Type B pancreatic cell (in vitro differentiated cells): ENCODE measurements around the gene ADNP. TPM values are rescaled to one million over a fixed set of nuclear protein-coding genes. Genes with fewer than 3 reads are reported as not detected.

Experiments used
- DNase-seq: peaks from one replicate; pipeline ENCODE4 v3.0.0; 2021; ENCODE audit warnings: mixed read lengths; ENCODE audit not compliant: unreplicated experiment; ENCODE audit errors: extremely low spot score
- H3K27ac Mint-ChIP-seq: 2 replicates; pipeline ENCODE4 v1.8.0; 2021; ENCODE audit warnings: mild to moderate bottlenecking, mixed read lengths
- H3K27me3 Mint-ChIP-seq: 2 replicates; pipeline ENCODE4 v1.8.0; 2021; ENCODE audit warnings: mixed read lengths
- H3K36me3 Mint-ChIP-seq: 2 replicates; pipeline ENCODE4 v1.8.0; 2021; ENCODE audit warnings: mixed read lengths
- H3K4me1 Mint-ChIP-seq: one replicate; pipeline ENCODE4 v1.8.0; 2021; ENCODE audit warnings: mixed read lengths; ENCODE audit not compliant: unreplicated experiment
- H3K4me3 Mint-ChIP-seq: 2 replicates; pipeline ENCODE4 v1.8.0; 2021; ENCODE audit warnings: mild to moderate bottlenecking, mixed read lengths
- H3K9me3 Mint-ChIP-seq: 2 replicates; pipeline ENCODE4 v1.8.0; 2021; ENCODE audit warnings: mixed read lengths
- CTCF ChIP-seq: fragments of 200-600 bp; sonication (generic); conservative IDR thresholded peaks from 2 replicates; pipeline ENCODE4 v1.5.0; 2021; ENCODE audit warnings: antibody characterized with exemption, mild to moderate bottlenecking
- total RNA-seq: library from RNA; stranded (reverse); gene quantifications from 2 replicates; pipeline ENCODE4 v1.2.1, GENCODE V29; 2021; ENCODE audit warnings: low replicate concordance

Gene ADNP
- total RNA-seq, 1 donor from 2014 or later: 103 TPM

GRCh38 chr20:50859161-50859560 lies 72.1 kb downstream of the ADNP start:
- DNase-seq: no peak
- Mint-ChIP-seq H3K4me1 (peaks cover 10% of the 10 kb centered on the region), H3K27ac (peak overlapping the region; percentile 79), H3K36me3 (no peaks in the 10 kb centered on the region), H3K4me3 (no peak overlapping the region), H3K9me3 (no peaks in the 10 kb centered on the region), H3K27me3 (no peaks in the 10 kb centered on the region)
- no peak for TF ChIP-seq CTCF

- no peaks in the 10 kb centered on the region for H3K36me3 Mint-ChIP-seq
- H3K27me3 Mint-ChIP-seq: no peaks in the 10 kb centered on the region
- no peak for TF ChIP-seq CTCF
- no peak overlapping the region for H3K27ac Mint-ChIP-seq
- no peak for DNase-seq
- no peak overlapping the region for H3K4me3 Mint-ChIP-seq
- H3K4me1 Mint-ChIP-seq: peaks cover 10% of the 10 kb centered on the region
- H3K9me3 Mint-ChIP-seq: no peaks in the 10 kb centered on the region
These were observed 72.7 kb downstream of the ADNP start for GRCh38 chr20:50858525-50858924.

- TF ChIP-seq CTCF: no peak
- Mint-ChIP-seq H3K27me3 (no peaks in the 10 kb centered on the region), H3K36me3 (no peaks in the 10 kb centered on the region), H3K27ac (no peak overlapping the region), H3K4me1 (peaks cover 10% of the 10 kb centered on the region), H3K9me3 (no peaks in the 10 kb centered on the region), H3K4me3 (no peak overlapping the region)
- DNase-seq: no peak
These were observed 73.9 kb downstream of the ADNP start for GRCh38 chr20:50857348-50857747.

- H3K27ac Mint-ChIP-seq: peak overlapping the region; percentile 91
- no peak for TF ChIP-seq CTCF
- H3K4me1 Mint-ChIP-seq: peaks cover 10% of the 10 kb centered on the region
- H3K9me3 Mint-ChIP-seq: no peaks in the 10 kb centered on the region
- no peak for DNase-seq
- H3K27me3 Mint-ChIP-seq: no peaks in the 10 kb centered on the region
- H3K36me3 Mint-ChIP-seq: no peaks in the 10 kb centered on the region
- H3K4me3 Mint-ChIP-seq: no peak overlapping the region
These were observed 74.7 kb downstream of the ADNP start for GRCh38 chr20:50856475-50857041.

GRCh38 chr20:50855498-50856474 lies 75.5 kb downstream of the ADNP start:
- no peak for DNase-seq
- Mint-ChIP-seq H3K27me3 (no peaks in the 10 kb centered on the region), H3K4me1 (peaks cover 7% of the 10 kb centered on the region), H3K4me3 (peak overlapping the region; percentile 14), H3K36me3 (no peaks in the 10 kb centered on the region), H3K27ac (peak overlapping the region; percentile 91), H3K9me3 (no peaks in the 10 kb centered on the region)
- TF ChIP-seq CTCF: no peak
